ENCODE measurements around the gene MTA3.
"Not testable (repeated sequence)": the region's sequence is repeated elsewhere in the genome, so short reads cannot be mapped to it uniquely, and the experiment has no call there.

The MTA3 gene

GRCh38 chr2:42568401-42569115 lies at the start of gene MTA3:
Gene MTA3 (plus strand): TSS chr2:42568632. CDS start chr2:42568746, 114 bp downstream.
- peak; percentile 47 for DNase-seq

GRCh38 chr2:42519624-42520023 lies 48.8 kb upstream of the MTA3 start:
- no peak for DNase-seq

DNA sequence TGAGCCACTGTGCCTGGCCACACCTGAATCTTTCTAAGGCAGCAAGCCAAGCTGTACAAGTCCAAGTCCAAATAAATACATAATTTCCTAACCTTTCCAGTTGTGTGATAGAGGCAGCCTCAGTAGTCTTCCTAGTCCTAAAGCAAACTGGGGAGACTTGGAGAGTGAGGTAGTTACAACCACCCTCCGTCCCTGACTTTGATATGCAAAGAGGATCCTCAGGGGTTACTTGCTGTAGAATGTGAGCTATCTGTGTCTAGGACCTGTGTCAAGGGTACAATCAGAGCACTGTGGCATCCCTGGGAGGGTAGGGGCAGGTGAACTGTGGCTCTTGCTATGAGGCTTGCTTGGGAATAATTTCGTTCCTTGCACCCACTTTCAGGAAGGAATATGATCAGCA lies 46.4 kb upstream of the MTA3 start:
- DNase-seq: no peak

DNA sequence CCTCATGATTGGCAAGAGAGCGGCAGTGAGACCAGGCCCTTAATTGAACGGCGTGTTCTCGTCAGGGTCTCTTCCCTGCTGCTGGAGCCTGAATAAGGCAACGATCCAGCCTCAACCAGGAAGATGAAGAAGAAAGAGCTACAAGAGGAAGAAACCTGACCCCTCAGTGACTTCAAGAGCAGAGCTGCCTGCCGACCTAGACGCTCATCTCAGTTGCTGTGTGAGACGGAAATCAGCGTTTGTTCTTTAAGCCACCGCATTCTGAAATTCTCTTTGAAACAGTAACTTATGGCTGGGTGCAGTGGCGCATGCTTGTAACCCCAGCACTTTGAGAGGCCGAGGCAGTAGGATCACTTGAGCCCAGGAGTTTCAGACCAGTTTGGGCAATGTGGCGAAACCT lies 45.1 kb upstream of the MTA3 start:
- DNase-seq: no peak

DNA sequence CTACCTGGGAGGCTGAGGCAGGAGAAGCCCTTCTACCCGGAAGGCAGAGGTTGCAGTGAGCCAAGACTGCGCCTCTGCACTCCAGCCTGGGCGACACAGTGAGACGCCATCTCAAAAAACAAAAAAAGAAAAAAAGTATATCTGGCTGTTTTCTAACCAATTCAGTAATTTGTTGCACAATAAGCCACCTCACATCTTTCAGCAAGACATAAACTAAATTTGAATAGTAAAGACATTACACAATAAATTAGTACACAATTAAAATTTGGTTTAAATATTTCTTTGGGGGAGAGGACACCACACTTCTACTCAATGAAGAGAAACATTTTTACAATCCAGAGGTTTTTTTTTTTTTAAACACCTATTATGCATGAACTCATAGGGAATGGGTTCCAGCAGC lies 36.0 kb upstream of the MTA3 start:
- no peak for DNase-seq

- no peak for DNase-seq
Observed at GRCh38 chr2:42537493-42537892, 30.9 kb upstream of the MTA3 start.

GRCh38 chr2:42542871-42543270 lies 25.6 kb upstream of the MTA3 start:
- no peak for DNase-seq

DNA sequence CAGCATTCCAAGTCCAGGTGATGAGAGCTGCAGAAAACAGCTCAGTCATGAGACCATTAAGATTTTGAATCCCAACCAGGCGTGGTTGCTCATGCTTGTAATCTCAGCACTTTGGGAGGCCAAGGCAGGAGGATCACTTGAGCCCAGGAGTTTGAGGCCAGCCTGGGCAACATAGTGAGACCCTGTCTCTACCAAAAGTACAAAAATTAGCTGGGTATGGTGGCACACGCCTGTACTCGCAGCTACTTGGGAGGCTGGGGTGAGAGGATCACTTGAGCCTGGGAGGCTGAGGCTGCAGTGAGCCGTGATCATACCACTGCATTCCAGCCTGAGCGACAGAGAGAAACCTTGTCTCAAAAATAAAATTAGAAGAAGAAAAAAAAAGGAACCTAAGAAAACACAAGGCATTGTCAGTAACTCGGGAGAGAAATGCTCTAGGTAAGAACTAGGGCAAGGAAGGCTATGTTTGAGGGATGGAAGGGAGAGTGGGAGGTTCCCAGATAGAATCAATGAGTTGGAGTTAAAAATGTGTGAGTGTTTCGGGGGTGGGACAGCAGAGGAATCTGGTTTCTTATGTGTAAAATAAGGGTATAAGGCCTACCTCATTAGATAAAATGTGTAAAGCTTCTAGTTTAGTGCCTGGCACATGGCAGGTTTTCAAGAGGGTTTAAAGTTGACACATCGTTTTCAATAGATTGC lies 23.3 kb upstream of the MTA3 start:
- no peak for DNase-seq

DNA sequence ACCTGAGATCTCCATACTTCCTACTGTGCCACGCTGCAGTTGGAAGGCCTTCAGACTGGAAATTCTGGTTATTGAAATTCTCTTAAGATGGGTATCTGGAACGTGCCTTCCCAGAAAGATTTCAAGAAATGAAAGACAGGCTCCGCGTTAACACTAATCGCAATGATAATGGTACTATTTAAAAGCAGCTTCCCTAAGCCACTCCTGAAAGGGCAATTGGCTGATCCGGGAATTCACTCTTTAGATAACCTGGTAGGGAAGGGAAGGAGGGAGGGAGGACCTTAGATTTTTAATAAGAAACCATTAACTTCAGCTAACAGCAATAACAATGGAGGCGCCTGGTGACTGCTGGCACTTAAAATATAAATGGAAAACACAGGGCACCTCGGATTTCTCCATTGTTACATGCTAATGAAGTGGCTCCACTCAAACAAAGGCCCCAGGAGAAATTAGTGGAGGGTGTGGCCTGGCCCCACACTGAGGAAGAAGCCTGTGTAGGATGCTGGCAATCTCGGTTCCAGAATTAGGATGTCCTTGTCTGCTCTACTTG lies 22.5 kb upstream of the MTA3 start:
- peak; percentile 34 for DNase-seq

GRCh38 chr2:42547014-42547413 lies 21.4 kb upstream of the MTA3 start:
- DNase-seq: no peak

- no peak for DNase-seq
Observed at GRCh38 chr2:42547446-42548295, 20.8 kb upstream of the MTA3 start.

DNA sequence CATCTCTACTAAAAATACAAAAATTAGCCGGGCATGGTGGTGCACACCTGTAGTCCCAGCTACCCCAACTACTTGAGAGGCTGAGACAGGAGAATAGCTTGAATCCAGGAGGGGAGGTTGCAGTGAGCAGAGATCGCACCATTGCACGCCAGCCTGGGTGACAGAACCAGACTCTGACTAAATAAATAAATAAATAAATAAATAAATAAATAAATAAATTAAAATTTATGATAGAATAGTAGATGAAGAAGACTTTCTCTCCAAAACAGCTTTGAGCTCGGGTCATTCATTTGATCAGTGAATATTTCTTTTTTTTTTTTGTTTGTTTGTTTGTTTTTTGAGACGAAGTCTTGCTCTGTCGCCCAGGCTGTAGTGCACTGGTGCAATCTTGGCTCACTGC lies 17.6 kb upstream of the MTA3 start:
- no peak for DNase-seq

DNA sequence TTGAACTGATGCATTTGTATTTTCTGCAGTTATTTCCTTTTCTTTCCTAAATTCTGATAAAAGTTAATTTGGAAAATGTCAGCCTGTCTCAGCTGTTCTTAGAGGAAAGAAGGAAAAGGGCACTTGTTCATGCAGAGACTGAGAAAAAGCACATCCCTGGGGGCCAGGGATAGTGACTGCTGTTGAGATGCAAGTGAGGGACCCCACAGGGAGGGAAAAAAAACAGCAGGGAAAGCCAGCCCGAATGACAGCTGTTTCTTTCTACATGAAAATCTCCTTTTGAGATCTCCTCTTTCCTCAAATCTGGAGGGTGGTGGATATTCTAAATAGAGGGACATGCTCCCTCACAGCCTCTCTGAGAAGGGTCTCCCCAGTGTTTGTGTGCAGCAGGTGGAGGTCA lies 14.0 kb upstream of the MTA3 start:
- no peak for DNase-seq

- DNase-seq: no peak
Observed at GRCh38 chr2:42556315-42556890, 12.0 kb upstream of the MTA3 start.

- DNase-seq: no peak
Observed at GRCh38 chr2:42557306-42557705, 11.1 kb upstream of the MTA3 start.

GRCh38 chr2:42558827-42559226 lies 9.6 kb upstream of the MTA3 start:
- DNase-seq: no peak

DNA sequence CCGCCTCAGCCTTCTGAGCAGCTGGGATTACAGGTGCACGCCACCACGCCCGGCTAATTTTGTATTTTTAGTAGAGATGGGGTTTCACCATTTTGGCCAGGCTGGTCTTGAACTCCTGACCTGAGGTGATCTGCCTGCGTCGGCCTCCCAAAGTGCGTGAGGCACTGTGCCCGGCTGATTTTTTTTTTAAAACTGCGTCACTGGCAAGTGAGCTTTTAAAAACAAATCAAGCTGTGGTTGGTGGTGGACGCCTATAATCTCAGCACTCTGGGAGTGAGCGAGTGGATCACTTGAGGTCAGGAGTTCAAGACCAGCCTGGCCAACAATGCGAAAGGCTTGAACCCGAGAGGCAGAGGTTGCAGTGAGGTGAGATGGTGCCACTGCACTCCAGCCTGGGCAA lies 8.3 kb upstream of the MTA3 start:
- not testable (repeated sequence) for DNase-seq

DNA sequence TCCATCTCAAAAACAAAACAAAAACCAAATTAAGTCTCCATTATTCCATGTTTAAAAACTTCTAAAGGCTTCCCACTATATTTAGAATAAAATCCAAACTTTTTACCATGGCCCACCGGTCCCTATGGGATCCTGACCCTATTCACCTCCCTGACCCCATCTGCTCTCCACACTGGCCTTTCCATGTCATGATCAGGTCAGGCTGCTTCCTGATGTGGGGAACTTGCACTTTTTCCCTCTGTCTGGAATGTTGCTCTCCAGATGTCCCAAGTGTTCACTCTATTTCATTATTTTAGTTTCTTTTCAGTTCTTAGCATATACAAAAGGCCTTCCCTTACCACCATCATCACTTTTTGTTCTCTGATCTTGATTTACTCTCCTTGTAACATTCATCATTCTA lies 7.5 kb upstream of the MTA3 start:
- DNase-seq: no peak

GRCh38 chr2:42562474-42563144 lies 5.8 kb upstream of the MTA3 start:
- DNase-seq: no peak

DNA sequence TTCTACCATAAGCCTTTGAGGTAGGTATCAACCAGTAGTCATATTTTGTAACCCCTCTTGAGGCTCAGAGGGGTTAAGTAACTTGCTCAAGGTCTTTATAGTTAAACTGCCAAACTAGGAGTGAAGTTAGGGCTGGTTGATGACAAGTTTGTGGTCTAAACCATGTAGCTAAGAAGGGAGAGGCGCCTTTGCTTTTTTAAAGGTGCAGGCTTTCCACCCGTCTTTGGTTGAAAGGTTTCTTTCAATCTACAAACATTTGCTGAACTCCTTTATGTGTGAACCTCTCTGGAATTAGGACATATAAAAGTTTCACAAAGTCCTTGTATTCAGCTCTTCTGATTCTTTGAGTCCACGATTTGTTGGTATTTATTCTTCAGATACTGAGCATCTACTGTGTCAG lies 2.4 kb upstream of the MTA3 start:
- DNase-seq: no peak

- no peak for DNase-seq
Observed at GRCh38 chr2:42566837-42567321, 1.6 kb upstream of the MTA3 start.

DNA sequence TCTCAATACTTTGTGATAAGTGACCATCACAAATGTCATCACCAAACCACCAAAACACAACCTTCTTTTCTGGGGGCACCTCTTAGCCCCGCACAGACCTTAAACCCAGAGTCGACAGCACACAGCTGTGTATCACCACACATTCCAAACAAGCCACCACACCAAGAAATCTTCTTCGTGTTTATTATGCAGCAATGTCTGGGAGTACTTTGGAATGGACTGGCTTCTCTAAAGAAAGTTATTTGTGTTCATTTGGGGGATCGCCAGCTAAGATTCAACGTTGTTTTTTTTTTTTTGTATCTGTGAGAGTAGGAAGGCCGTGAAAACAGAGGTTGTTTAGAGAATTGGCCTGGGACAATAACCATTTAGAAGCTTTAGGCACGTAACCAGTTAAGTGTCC lies 1.1 kb upstream of the MTA3 start:
- DNase-seq: no peak

Data from NCI-H2227 treated with DMSO at 0.1 percent for 48 hours (cell line).